Measurements from ENCODE around the gene DNM3.

Gene DNM3

GRCh38 chr1:171855381-171855780, 14.1 kb downstream of the DNM3 start:
- Histone ChIP-seq H3K4me3 (no peak overlapping the region), H3K27ac (no peak overlapping the region)
- no peak for TF ChIP-seq CTCF (IDR thresholded peaks at IDR 0.05)
- DNase-seq (ENCODE audit: low spot score) = no peak

- H3K27ac ChIP-seq = no peak overlapping the region
- no peak for DNase-seq (ENCODE audit: low spot score)
- TF ChIP-seq CTCF (IDR thresholded peaks at IDR 0.05) = no peak
- H3K4me3 ChIP-seq = no peak overlapping the region
Observed at GRCh38 chr1:171858696-171859095, 17.4 kb downstream of the DNM3 start.

- no peak overlapping the region for H3K4me3 ChIP-seq
- TF ChIP-seq CTCF (IDR thresholded peaks at IDR 0.05) = no peak
- no peak overlapping the region for H3K27ac ChIP-seq
- no peak for DNase-seq (ENCODE audit: low spot score)
Observed at GRCh38 chr1:171860696-171861095, 19.4 kb downstream of the DNM3 start.

- Histone ChIP-seq H3K27ac (no peak overlapping the region), H3K4me3 (no peak overlapping the region)
- no peak for TF ChIP-seq CTCF (IDR thresholded peaks at IDR 0.05)
- DNase-seq (ENCODE audit: low spot score) = no peak
Observed at GRCh38 chr1:171863531-171863930, 22.2 kb downstream of the DNM3 start.

GRCh38 chr1:171864308-171864707, 23.0 kb downstream of the DNM3 start:
- Histone ChIP-seq H3K4me3 (no peak overlapping the region), H3K27ac (no peak overlapping the region)
- TF ChIP-seq CTCF (IDR thresholded peaks at IDR 0.05) = no peak
- no peak for DNase-seq (ENCODE audit: low spot score)

- Histone ChIP-seq H3K27ac (no peak overlapping the region), H3K4me3 (no peak overlapping the region)
- no peak for TF ChIP-seq CTCF (IDR thresholded peaks at IDR 0.05)
- DNase-seq (ENCODE audit: low spot score) = no peak
Observed at GRCh38 chr1:171865106-171865505, 23.8 kb downstream of the DNM3 start.

GRCh38 chr1:171867236-171867635, 25.9 kb downstream of the DNM3 start:
- no peak for DNase-seq (ENCODE audit: low spot score)
- H3K27ac ChIP-seq = no peak overlapping the region
- no peak for TF ChIP-seq CTCF (IDR thresholded peaks at IDR 0.05)
- H3K4me3 ChIP-seq = no peak overlapping the region

All from coronary artery (tissue), 2 donors.